Left ventricle myocardium inferior (tissue), 1 donor: ENCODE results near the gene BMP2K. TPM values are rescaled to one million over a fixed set of nuclear protein-coding genes. Genes with fewer than 3 reads are reported as not detected.

ENCODE experiments used
- DNase-seq: peaks from one replicate; pipeline ENCODE4 v3.0.0-alpha.2; 2020
- H3K27ac ChIP-seq: fragments of 200-600 bp; replicated peaks from 2 replicates; pipeline ENCODE4 v1.8.0; 2021
- H3K27me3 ChIP-seq: fragments of 200-600 bp; 2 replicates; pipeline ENCODE4 v1.8.0; 2021; ENCODE audit warnings: low read depth
- H3K36me3 ChIP-seq: fragments of 200-600 bp; 2 replicates; pipeline ENCODE4 v1.8.0; 2021
- H3K4me1 ChIP-seq: fragments of 200-600 bp; 2 replicates; pipeline ENCODE4 v1.8.0; 2021
- H3K4me3 ChIP-seq: fragments of 200-600 bp; 2 replicates; pipeline ENCODE4 v1.8.0; 2021; ENCODE audit warnings: mild to moderate bottlenecking, moderate library complexity
- H3K9me3 ChIP-seq: fragments of 200-600 bp; replicated peaks from 2 replicates; pipeline ENCODE4 v1.8.0; 2021
- intact Hi-C: fragments of 100-400 bp; cut with micrococcal nuclease; formaldehyde crosslinking; loops from one replicate; pipeline ENCODE4 v1.11.0; 2022
- total RNA-seq: library from RNA; stranded (reverse); fragmentation: NEBNext Ultra II Directional; extraction: Animal tissue kit (Norgen Biotek cat#: 25700); gene quantifications from one replicate; pipeline ENCODE4 v1.2.1, GENCODE V29; 2021
- TF ChIP-seq, protein P1 (sequence below): fragments of 200-600 bp; IDR thresholded peaks from 2 replicates; pipeline ENCODE4 v1.8.0; 2021; ENCODE audit warnings: antibody characterized with exemption, mild to moderate bottlenecking, borderline replicate concordance
- donor health status: DM: no; HTN: yes; CAD: no; lungs with severe emphysema.

Gene BMP2K
- total RNA-seq, 1 donor from 2014 or later: 16.2 TPM

DNA sequence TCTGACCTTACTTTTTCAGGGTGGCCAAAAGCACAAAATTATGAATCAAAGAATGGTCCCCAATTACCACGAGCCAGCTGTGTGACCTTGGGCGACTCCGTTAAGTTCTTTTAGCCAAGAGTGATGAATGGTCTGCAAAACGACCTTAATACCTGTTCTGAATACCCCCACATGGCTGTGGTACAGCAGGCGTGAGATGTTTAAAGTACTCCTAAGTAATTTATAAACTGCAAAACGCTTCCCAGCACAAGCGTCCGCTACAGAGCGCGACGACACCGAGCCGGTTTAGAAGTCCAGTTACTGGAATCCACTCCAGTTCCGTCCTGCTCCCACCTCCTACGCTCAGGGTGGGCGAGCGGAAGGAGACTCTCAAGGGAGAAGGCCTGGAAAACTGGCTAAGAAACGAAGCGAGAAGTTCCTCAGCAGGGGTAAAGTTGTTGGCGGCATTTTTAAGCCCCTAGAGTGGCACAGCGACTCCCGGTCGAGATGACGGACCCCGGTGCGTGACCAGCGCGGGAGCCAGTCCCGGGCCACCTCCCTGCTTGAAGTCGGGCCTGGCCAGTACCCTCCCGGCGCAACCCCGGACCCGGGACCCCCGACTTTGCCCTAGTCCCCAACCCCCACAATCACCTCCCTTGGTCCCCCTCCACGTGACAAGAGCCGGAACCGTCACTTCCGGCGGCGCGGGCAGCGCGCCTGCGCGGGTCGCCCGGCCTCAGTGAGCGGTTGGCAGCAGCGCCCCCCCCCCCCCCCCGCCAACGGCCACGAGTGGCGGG lies 659 bp upstream of the BMP2K start:
- H3K4me1 ChIP-seq: peaks cover 52% of the 10 kb centered on the region
- peak; percentile 87 for DNase-seq
- H3K27ac ChIP-seq: peak overlapping the region; percentile 99
- H3K4me3 ChIP-seq: peak overlapping the region; percentile 90
- TF ChIP-seq, protein P1, sequence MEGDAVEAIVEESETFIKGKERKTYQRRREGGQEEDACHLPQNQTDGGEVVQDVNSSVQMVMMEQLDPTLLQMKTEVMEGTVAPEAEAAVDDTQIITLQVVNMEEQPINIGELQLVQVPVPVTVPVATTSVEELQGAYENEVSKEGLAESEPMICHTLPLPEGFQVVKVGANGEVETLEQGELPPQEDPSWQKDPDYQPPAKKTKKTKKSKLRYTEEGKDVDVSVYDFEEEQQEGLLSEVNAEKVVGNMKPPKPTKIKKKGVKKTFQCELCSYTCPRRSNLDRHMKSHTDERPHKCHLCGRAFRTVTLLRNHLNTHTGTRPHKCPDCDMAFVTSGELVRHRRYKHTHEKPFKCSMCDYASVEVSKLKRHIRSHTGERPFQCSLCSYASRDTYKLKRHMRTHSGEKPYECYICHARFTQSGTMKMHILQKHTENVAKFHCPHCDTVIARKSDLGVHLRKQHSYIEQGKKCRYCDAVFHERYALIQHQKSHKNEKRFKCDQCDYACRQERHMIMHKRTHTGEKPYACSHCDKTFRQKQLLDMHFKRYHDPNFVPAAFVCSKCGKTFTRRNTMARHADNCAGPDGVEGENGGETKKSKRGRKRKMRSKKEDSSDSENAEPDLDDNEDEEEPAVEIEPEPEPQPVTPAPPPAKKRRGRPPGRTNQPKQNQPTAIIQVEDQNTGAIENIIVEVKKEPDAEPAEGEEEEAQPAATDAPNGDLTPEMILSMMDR: no peak
- H3K36me3 ChIP-seq: no peaks in the 10 kb centered on the region
- no peaks in the 10 kb centered on the region for H3K9me3 ChIP-seq
- intact Hi-C loops: loop anchor here (10.0 kb wide), 1 partner anchor 131 kb away; no protein-coding TSS in a partner anchor
- no peaks in the 10 kb centered on the region for H3K27me3 ChIP-seq

DNA sequence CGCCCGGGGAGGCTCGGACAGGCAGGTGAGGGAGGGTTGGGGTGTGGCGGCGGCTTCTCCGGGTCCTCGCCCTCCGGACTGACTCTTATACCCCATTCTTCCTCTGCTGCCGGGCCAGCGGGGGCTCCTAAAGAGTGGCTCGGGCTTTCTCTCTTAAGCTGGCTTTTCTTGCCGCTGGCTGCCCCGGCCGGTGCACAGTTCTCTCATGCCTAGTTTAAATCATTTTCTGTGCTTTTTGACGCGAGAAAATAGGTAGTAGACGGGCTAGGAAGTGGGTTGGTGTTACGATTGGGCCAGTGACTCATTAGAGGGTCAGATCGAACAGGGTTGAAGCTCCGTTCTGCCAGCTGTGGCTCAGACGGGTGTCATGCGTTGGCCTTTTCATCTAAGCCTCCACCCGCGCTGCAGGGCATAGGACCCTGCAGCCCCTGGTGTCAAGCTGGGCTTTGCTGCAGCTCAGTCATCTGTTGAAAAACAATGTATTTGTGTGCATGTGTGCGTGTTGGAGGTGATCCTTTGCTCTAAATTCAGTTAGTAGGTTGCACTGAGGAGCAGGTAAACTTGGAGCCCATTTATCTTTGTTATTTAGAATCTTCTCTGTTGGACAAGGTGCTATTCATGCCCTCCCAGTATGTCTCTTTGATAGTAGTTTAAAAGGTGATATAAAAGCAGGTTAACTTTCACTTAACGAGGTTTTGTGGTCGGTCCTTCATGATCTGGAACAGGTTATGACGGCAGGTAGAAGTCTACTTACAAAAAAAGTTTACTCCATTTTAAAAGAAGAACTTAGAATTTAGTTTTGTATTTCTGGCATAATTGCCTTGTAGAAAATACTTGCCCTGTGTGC lies 802 bp downstream of the BMP2K start:
- peak overlapping the region; percentile 99 for H3K27ac ChIP-seq
- H3K4me1 ChIP-seq: peaks cover 67% of the 10 kb centered on the region
- no peaks in the 10 kb centered on the region for H3K27me3 ChIP-seq
- peak; percentile 18 for DNase-seq
- H3K4me3 ChIP-seq: peak overlapping the region; percentile 90
- intact Hi-C loops: loop anchor here (10.0 kb wide), 1 partner anchor 132 kb away; no protein-coding TSS in a partner anchor
- H3K9me3 ChIP-seq: no peaks in the 10 kb centered on the region
- TF ChIP-seq, protein P1: no peak
- no peaks in the 10 kb centered on the region for H3K36me3 ChIP-seq

DNA sequence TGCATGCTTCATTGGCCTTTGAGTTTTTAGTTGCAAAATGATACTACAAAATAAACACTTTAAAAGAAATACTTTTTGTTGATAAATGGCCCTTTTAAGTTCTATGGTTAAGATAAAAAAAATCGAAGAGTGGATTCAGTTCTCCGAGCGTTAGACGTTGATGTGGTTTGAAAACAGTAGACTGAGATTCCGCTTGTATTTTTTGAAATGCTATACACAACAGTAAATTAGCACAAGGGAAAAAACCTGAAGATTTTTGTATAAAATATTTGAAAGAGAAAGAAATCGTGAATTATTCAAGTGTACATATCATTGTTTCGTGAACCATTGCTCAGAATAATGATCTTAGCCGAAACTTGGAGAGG lies 1.4 kb downstream of the BMP2K start:
- H3K27ac ChIP-seq: peak overlapping the region; percentile 99
- intact Hi-C loops: loop anchor here (10.0 kb wide), 1 partner anchor 133 kb away; no protein-coding TSS in a partner anchor
- H3K9me3 ChIP-seq: no peaks in the 10 kb centered on the region
- H3K36me3 ChIP-seq: no peaks in the 10 kb centered on the region
- peaks cover 73% of the 10 kb centered on the region for H3K4me1 ChIP-seq
- TF ChIP-seq, protein P1: no peak
- H3K4me3 ChIP-seq: peak overlapping the region; percentile 90
- no peak for DNase-seq
- H3K27me3 ChIP-seq: no peaks in the 10 kb centered on the region

DNA sequence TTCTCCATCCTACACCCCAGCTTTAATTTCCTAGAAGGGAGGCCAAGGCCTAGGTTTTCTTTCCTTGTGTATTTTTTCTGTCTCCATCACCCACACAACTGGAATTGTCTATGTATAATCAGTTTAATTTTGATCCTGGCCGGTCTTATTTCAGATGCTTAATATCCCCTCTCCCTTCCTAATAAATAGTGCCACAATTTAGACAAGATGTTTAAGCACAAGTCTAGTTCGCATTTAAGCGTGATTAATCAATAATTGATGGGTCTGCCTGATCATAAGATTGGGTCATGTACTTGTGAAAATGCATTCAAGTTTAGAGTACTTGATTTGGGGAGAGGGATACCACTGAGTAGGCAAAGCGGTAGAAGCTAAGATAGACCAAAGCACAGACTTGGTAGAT lies 2.4 kb downstream of the BMP2K start:
- Histone ChIP-seq H3K4me3 (peak overlapping the region; percentile 90), H3K27me3 (no peaks in the 10 kb centered on the region), H3K36me3 (no peaks in the 10 kb centered on the region), H3K9me3 (no peaks in the 10 kb centered on the region), H3K27ac (peak overlapping the region; percentile 99), H3K4me1 (peaks cover 81% of the 10 kb centered on the region)
- DNase-seq: no peak
- TF ChIP-seq, protein P1: no peak
- intact Hi-C loops: loop anchor here (10.0 kb wide), 1 partner anchor 134 kb away; no protein-coding TSS in a partner anchor

DNA sequence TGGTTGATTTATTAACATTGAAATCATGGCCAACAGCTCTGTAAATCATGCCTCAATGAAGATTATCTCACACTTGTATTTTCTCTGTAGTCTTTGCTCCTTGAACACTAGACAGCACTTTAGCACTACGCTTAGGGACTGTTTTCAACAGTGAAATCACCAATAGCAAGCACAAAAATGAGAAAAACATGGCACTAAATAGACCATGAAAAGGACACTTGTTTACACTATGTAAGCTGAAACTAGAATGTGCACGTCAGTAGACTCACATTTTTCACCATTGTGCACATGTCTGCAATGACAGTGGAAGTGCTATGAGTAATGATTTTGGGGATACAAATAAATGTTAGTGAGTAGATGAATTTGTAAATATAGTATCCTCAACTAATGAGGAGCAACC lies 3.1 kb downstream of the BMP2K start:
- peaks cover 88% of the 10 kb centered on the region for H3K4me1 ChIP-seq
- DNase-seq: no peak
- intact Hi-C loops: loop anchor here (10.0 kb wide), 1 partner anchor 134 kb away; no protein-coding TSS in a partner anchor
- no peaks in the 10 kb centered on the region for H3K9me3 ChIP-seq
- H3K27me3 ChIP-seq: no peaks in the 10 kb centered on the region
- TF ChIP-seq, protein P1: no peak
- H3K36me3 ChIP-seq: no peaks in the 10 kb centered on the region
- peak overlapping the region; percentile 99 for H3K27ac ChIP-seq
- H3K4me3 ChIP-seq: peak overlapping the region; percentile 90
